ENCODE results near the gene OR2S2. TPM values are rescaled to one million over a fixed set of nuclear protein-coding genes. Genes with fewer than 3 reads are reported as not detected.
"Not testable (repeated sequence)": the region's sequence is repeated elsewhere in the genome, so short reads cannot be mapped to it uniquely, and the experiment has no call there.

The OR2S2 gene
- total RNA-seq, 4 donors from 2014 or later, result not detected

DNA sequence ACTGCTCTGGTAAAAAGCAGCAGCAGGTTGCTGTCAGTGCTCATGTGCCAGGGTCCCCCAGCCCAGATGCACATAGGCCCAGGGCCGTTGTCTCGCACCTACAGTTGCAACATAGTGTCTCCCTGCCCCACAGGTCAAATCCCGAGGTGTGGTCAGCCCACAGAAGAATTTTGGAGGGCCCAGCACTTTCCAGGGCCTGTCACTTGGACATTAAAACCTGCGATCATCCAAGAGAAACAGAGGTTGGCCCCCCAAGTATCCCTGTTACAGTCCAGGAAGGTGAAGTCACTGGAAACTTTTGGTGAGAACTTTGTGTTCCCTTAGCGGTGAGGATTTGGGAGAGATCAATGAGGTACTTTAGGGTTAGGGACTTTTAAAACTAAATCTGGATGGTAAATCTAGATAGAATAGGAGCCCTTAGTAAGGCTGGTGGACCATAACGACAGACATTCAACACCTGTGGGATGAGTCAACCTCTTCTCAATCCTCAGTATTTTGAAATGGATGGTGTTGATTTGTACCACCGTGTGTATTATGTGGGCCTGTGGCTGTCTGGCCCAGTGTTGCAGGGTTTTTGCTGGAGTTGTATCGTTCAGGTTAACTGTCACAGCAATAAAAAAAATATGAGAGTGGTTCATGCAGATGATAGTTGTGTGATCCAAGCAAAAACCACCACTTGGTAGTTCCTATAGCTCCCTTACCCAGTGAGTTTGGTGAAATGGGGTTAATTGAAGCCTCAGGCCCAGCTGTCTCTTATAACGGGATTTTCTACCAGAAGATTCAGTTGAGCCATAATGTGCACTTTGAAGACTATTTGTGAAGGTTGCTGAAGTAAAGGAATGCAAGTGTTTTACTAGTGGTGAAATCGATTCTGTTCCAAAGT lies 19.2 kb downstream of the OR2S2 start:
- H3K27ac ChIP-seq, result no peak overlapping the region
- WGBS, result 80% methylated on average over 10 of the region's 10 CpGs
- no peaks in the 10 kb centered on the region for H3K4me1 ChIP-seq

DNA sequence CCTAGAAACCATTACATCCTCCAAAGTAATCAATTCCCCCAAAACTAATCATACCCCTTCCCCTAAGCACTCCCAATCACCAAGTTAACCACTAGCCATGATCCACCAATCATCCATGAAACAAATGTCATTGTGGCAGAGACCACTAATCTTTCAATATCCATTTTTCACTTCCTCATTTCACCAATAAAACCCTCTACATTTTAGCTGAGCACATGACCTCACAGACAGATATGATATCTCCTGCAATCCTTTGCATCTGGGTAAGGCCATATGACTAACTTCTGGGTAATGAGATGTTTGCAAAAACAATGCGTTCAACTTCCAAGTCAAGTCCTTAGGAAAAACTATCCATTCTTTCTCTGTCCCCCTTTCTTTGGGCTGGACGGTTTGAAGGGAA lies 20.7 kb downstream of the OR2S2 start:
- no peaks in the 10 kb centered on the region for H3K36me3 ChIP-seq
- H3K4me3 ChIP-seq, result no peak overlapping the region
- TF ChIP-seq POLR2A (IDR thresholded peaks at IDR 0.05), result no peak
- TF ChIP-seq POLR2AphosphoS5 (IDR thresholded peaks at IDR 0.05), result no peak
- no peak for TF ChIP-seq CTCF (IDR thresholded peaks at IDR 0.05)
- no peak for TF ChIP-seq EP300 (IDR thresholded peaks at IDR 0.05)
- no peak overlapping the region for H3K27ac ChIP-seq
- no peaks in the 10 kb centered on the region for H3K4me1 ChIP-seq
- WGBS, result 95% methylated on average over 2 of the region's 2 CpGs
- no peaks in the 10 kb centered on the region for H3K9me3 ChIP-seq
- no peak for DNase-seq (ENCODE audit: low spot score in 2 of 2)
- no peaks in the 10 kb centered on the region for H3K27me3 ChIP-seq

More for the DNA sequence above, 19.2 kb downstream of the OR2S2 start:
- Histone ChIP-seq H3K36me3 (no peaks in the 10 kb centered on the region), H3K9me3 (no peaks in the 10 kb centered on the region), H3K4me3 (no peak overlapping the region), H3K27me3 (no peaks in the 10 kb centered on the region)
- DNase-seq (ENCODE audit: low spot score in 2 of 2), result no peak
- no peak for TF ChIP-seq EP300 (IDR thresholded peaks at IDR 0.05)
- TF ChIP-seq CTCF (IDR thresholded peaks at IDR 0.05), result no peak
- TF ChIP-seq POLR2A (IDR thresholded peaks at IDR 0.05), result no peak
- no peak for TF ChIP-seq POLR2AphosphoS5 (IDR thresholded peaks at IDR 0.05)

GRCh38 chr9:35935755-35936509 lies 22.0 kb downstream of the OR2S2 start:
- DNase-seq (ENCODE audit: low spot score in 2 of 2), result no peak
- H3K36me3 ChIP-seq, result no peaks in the 10 kb centered on the region
- H3K27me3 ChIP-seq, result no peaks in the 10 kb centered on the region
- no peak for TF ChIP-seq CTCF (IDR thresholded peaks at IDR 0.05)
- TF ChIP-seq POLR2AphosphoS5 (IDR thresholded peaks at IDR 0.05), result no peak
- TF ChIP-seq EP300 (IDR thresholded peaks at IDR 0.05), result no peak
- H3K9me3 ChIP-seq, result no peaks in the 10 kb centered on the region
- 53% methylated on average over 7 of the region's 7 CpGs for WGBS
- no peak overlapping the region for H3K4me3 ChIP-seq
- H3K4me1 ChIP-seq, result no peaks in the 10 kb centered on the region
- no peak overlapping the region for H3K27ac ChIP-seq

DNA sequence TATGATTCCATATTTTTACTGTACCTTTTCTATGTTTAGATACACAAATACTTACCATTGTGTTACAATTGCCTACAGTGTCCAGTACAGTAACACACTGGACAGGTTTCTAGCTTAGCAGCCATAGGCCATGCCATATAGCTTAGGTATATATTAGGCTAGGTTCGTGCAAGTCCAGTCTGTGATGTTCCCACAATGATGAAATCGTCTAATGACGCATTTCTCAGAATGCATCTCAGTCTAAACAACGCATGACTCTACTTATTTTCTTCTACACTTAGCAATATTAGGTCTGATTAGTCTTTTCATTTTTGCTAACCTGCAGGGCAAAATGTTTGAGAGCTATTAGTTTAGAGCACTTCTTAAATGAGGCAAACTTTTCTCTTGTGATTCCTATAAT lies 22.7 kb downstream of the OR2S2 start:
- WGBS, result 92% methylated on average over 4 of the region's 4 CpGs
- Histone ChIP-seq H3K9me3 (no peaks in the 10 kb centered on the region), H3K4me1 (no peaks in the 10 kb centered on the region), H3K36me3 (no peaks in the 10 kb centered on the region), H3K27me3 (no peaks in the 10 kb centered on the region), H3K27ac (no peak overlapping the region), H3K4me3 (no peak overlapping the region)
- no peak for DNase-seq (ENCODE audit: low spot score in 2 of 2)
- TF ChIP-seq CTCF (IDR thresholded peaks at IDR 0.05), result no peak
- TF ChIP-seq EP300 (IDR thresholded peaks at IDR 0.05), result no peak
- no peak for TF ChIP-seq POLR2A (IDR thresholded peaks at IDR 0.05)
- TF ChIP-seq POLR2AphosphoS5 (IDR thresholded peaks at IDR 0.05), result no peak

DNA sequence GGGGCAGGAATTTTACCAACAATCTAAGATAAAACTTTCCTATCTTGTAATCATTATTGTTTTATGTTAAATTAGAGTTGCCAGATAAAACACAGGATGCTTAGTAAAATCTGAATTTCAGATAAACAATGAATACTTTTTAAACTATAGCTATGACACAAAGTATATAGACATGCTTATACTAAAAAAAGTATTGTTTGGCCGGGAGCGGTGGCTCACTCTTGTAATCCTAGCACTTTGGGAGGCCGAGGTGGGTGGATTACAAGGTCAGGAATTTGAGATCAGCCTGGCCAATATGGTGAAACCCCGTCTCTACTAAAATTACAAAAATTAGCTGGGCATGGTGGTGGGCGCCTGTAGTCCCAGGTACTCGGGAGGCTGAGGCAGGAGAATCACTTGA lies 23.9 kb downstream of the OR2S2 start:
- not testable (repeated sequence) for H3K36me3 ChIP-seq; H3K4me1 ChIP-seq; H3K9me3 ChIP-seq; H3K27ac ChIP-seq; H3K27me3 ChIP-seq; H3K4me3 ChIP-seq; DNase-seq (ENCODE audit: low spot score in 2 of 2)
- WGBS, result 90% methylated on average over 6 of the region's 6 CpGs

Data from suprapubic skin (tissue), 4 donors.